NCI-H69 (cell line): Measurements from ENCODE around the gene USP11.
A peak's percentile ranks its signal among the peaks of the same experiment; 100 is the strongest.

Source experiments
- DNase-seq: peaks from one replicate; lab custom pipeline; 2025; lab: John Stamatoyannopoulos, UW

USP11 gene

DNA sequence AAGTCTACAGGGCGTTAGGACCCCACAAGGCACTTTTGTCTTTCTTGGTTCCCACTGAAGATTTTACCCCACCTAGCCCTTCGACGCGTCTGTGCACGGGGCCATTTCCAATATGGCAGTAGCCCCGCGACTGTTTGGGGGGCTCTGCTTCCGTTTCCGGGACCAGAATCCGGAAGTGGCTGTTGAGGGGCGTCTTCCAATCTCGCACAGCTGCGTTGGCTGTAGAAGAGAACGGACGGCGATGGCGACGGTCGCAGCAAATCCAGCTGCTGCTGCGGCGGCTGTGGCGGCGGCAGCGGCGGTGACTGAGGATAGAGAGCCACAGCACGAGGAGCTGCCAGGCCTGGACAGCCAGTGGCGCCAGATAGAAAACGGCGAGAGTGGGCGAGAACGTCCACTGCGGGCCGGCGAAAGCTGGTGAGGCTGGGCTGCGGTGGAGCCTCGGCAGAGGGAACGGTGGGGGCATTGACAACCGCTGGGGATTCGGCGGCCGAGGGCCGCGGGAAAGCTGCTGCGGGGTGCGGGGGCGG, at the start of gene USP11:
USP11 (plus strand) TSS at position 207 of the 530 bp plus-strand sequence; CDS start at position 242, 35 bp downstream.
- peak; percentile 75 for DNase-seq

GRCh38 chrX:47184486-47184885, 48.3 kb upstream of the USP11 start:
- no peak for DNase-seq

GRCh38 chrX:47185241-47185640, 47.6 kb upstream of the USP11 start:
- no peak for DNase-seq

DNA sequence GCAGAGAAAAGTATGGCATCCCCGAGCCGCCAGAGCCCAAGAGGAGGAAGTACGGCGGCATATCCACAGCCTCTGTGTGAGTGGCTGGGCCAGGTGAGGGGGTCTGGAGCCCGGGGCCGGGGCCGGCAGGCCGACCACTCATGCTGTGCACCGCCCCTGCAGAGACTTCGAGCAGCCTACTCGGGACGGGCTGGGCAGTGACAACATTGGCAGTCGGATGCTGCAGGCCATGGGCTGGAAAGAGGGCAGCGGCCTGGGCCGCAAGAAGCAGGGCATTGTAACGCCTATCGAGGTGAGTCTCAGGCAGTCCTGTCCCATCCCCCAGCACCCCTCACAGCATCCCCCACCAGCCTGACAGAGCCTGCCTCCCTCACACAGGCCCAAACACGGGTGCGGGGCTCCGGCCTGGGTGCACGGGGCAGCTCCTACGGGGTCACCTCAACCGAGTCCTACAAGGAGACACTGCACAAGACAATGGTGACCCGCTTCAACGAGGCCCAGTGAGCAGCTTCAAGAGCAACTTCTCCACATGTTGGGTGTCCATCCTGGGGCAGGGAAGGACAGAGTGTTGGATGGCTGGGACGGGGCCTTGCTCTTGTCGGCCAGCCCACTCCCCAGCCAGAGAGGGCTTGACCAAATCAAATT, 46.6 kb upstream of the USP11 start:
- no peak for DNase-seq

GRCh38 chrX:47187106-47187677, 45.6 kb upstream of the USP11 start:
- DNase-seq, result no peak

DNA sequence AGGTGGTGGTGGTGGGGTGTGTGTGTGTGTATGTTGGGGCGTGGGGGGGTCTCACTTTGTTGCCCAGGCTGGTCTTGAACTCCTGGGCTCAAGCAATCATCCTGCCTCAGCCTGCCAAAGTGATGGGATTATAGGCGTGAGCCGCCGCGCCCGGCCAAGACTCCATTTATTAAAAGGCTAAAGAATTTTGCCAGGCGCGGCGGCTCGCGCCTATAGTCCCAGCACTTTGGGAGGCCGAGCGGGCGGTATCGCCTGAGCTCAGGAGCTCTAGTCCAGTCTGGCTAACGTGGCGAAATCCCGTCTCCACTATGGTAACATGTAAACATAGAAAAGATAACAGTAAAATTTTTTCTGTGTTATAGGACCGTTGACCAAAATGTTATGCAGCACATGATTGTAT, 42.9 kb upstream of the USP11 start:
- DNase-seq, result no peak

- peak; percentile 95 for DNase-seq
Observed at GRCh38 chrX:47190445-47191269, 42.2 kb upstream of the USP11 start.

- peak; percentile 68 for DNase-seq
Observed at GRCh38 chrX:47191331-47191730, 41.5 kb upstream of the USP11 start.

- DNase-seq, result peak; percentile 20
Observed at GRCh38 chrX:47191806-47192401, 40.9 kb upstream of the USP11 start.

DNA sequence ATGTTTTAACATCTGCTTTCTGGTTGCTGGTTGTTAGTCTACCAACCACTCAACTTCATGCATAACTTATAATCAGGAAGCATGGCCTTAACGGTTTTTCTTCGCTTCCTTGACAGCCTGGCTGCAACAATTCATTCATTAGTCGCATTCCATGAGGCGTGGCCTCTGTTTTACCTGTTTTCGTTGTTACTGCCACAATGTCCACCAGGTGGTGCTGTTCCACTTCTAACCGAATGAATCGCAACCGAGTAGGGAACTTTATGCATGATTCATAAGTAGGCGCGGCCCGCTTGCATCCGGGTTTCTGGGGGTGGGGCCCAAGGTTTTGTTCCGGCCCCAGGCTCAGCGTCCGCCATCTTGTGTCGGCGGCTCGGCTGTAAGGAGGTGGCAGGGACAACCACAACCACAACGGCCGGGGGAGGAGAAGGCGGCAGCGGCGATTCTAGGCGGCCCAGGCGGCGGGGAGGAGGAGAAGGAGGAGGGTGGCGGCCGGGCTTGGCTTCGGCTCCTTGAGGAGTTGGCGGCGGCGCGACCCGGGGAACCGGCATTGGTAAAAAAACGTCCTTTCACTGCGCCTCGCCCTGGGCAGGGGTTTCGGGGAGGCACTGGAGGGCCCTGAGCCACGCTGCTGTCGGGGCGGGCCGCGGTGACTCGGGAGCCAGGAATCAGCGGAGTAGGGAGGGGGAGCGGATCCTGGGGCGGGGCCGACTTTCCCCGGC, 39.2 kb upstream of the USP11 start, which contains the start of gene UBA1:
UBA1 (plus strand) TSS at position 355 of the 719 bp plus-strand sequence. CDS start 4,974 bp downstream, outside the sequence.
- peak; percentile 96 for DNase-seq

DNA sequence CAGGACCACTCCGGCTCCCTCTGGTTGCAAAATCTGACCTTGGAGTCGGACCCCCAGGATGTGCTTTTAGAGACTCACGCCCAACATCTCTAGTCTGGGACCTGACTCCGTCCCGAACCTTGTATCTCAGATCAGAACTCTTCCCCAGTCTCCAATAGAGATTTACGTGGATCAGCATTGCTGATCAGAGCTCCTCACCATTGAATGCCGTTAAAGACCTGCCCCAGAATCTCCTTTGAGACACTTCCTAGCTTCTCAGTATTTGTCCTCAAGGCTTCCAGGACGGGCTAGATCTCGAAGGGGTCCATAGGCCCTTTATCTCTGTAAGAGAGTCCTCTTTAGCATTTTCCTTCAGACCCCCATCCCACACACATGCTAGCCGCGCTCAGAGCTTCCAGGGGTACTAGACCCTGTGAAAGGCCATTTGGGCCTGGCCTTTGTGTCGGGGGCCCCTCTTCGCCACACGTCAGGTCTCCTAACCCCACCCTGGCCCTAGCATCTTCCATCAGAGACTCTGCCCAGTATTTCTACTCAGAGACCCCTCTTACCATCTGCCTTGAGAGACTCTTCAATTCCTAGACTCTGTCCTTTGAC, 38.5 kb upstream of the USP11 start:
- no peak for DNase-seq

- DNase-seq, result no peak
Observed at GRCh38 chrX:47196098-47196497, 36.7 kb upstream of the USP11 start.

GRCh38 chrX:47197526-47197925, 35.3 kb upstream of the USP11 start:
- DNase-seq, result no peak

- no peak for DNase-seq
Observed at GRCh38 chrX:47198026-47198686, 34.7 kb upstream of the USP11 start.

- DNase-seq, result no peak
Observed at GRCh38 chrX:47198687-47199080, 34.1 kb upstream of the USP11 start.

DNA sequence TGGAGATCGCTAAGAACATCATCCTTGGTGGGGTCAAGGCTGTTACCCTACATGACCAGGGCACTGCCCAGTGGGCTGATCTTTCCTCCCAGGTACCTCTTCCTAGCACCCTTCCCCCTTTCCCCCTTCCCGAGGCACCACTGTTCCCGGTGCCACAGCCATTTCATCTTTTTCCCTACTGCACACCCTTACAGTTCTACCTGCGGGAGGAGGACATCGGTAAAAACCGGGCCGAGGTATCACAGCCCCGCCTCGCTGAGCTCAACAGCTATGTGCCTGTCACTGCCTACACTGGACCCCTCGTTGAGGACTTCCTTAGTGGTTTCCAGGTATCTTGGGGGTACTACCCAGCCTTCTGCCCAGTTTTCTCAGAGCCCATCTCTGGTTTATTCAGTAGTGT, 33.5 kb upstream of the USP11 start:
- DNase-seq, result no peak

- peak; percentile 7 for DNase-seq
Observed at GRCh38 chrX:47200385-47201150, 32.2 kb upstream of the USP11 start.

DNA sequence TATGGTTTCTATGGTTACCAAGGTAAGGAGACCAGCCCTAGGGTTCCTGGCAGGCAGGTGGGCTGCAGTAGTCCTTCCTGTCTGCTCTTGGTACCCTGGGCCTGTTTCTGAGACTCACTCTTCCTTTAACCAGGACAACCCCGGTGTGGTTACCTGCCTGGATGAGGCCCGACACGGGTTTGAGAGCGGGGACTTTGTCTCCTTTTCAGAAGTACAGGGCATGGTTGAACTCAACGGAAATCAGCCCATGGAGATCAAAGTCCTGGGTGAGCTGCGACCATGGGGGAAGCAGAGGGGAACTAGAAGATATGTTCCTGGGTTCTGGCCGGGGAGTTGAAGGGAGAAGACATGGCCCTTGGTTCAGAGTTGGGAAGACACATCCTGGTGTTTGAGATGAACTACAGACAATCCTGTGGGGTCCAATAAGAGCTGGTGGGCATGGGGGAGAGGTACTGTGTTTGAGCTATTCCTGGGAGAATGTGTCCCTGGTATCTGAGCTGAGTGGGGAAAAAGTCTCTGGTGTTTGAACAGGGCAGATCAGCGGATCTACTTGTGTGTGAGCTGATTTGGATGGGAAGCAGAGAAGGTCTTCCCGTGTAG, 31.4 kb upstream of the USP11 start:
- DNase-seq, result no peak

GRCh38 chrX:47202316-47202715, 30.5 kb upstream of the USP11 start:
- no peak for DNase-seq

GRCh38 chrX:47202877-47203276, 29.9 kb upstream of the USP11 start:
- no peak for DNase-seq
